NCI-H510A (cell line): ENCODE data around the gene ZNF784.
A peak's percentile ranks its signal among the peaks of the same experiment; 100 is the strongest.

Source experiments
- DNase-seq: peaks from one replicate; lab custom pipeline; 2025; lab: John Stamatoyannopoulos, UW

ZNF784 gene

GRCh38 chr19:55656552-55656951 is 32.2 kb upstream of the ZNF784 start:
- DNase-seq, result no peak

GRCh38 chr19:55655648-55656040 is 31.3 kb upstream of the ZNF784 start:
- no peak for DNase-seq

- DNase-seq, result peak; percentile 71
Measured at GRCh38 chr19:55654868-55655647, 30.7 kb upstream of the ZNF784 start, which contains the start of gene U2AF2. Gene U2AF2 (plus strand): TSS chr19:55655035. CDS start chr19:55655105, 70 bp downstream.

GRCh38 chr19:55654323-55654867 is 30.0 kb upstream of the ZNF784 start:
- peak; percentile 96 for DNase-seq

- peak; percentile 93 for DNase-seq
Measured at GRCh38 chr19:55653651-55654322, 29.4 kb upstream of the ZNF784 start.

- DNase-seq, result no peak
Measured at GRCh38 chr19:55652311-55653128, 28.2 kb upstream of the ZNF784 start.

GRCh38 chr19:55651236-55651635 is 26.9 kb upstream of the ZNF784 start:
- no peak for DNase-seq

- DNase-seq, result no peak
Measured at GRCh38 chr19:55650602-55651230, 26.4 kb upstream of the ZNF784 start.

- no peak for DNase-seq
Measured at GRCh38 chr19:55650126-55650557, 25.8 kb upstream of the ZNF784 start.

GRCh38 chr19:55649268-55650125 is 25.1 kb upstream of the ZNF784 start:
- no peak for DNase-seq

GRCh38 chr19:55648585-55649267 is 24.4 kb upstream of the ZNF784 start:
- DNase-seq, result no peak

GRCh38 chr19:55647732-55648584 is 23.6 kb upstream of the ZNF784 start, which contains the start of gene CCDC106:
Gene CCDC106 (plus strand): TSS chr19:55648212. CDS start chr19:55649047, 835 bp downstream.
- peak; percentile 50 for DNase-seq

GRCh38 chr19:55646889-55647731 is 22.7 kb upstream of the ZNF784 start:
- no peak for DNase-seq

- no peak for DNase-seq
Measured at GRCh38 chr19:55645512-55645881, 21.1 kb upstream of the ZNF784 start.

GRCh38 chr19:55644842-55645511 is 20.6 kb upstream of the ZNF784 start:
- no peak for DNase-seq

GRCh38 chr19:55644191-55644833 is 19.9 kb upstream of the ZNF784 start:
- DNase-seq, result no peak

GRCh38 chr19:55643887-55644176 is 19.5 kb upstream of the ZNF784 start:
- no peak for DNase-seq
